ENCODE results near the gene TSHZ1.

Gene TSHZ1

GRCh38 chr18:75222407-75222806 lies 11.8 kb downstream of the TSHZ1 start:
- DNase-seq (ENCODE audit: low read depth) = no peak

DNA sequence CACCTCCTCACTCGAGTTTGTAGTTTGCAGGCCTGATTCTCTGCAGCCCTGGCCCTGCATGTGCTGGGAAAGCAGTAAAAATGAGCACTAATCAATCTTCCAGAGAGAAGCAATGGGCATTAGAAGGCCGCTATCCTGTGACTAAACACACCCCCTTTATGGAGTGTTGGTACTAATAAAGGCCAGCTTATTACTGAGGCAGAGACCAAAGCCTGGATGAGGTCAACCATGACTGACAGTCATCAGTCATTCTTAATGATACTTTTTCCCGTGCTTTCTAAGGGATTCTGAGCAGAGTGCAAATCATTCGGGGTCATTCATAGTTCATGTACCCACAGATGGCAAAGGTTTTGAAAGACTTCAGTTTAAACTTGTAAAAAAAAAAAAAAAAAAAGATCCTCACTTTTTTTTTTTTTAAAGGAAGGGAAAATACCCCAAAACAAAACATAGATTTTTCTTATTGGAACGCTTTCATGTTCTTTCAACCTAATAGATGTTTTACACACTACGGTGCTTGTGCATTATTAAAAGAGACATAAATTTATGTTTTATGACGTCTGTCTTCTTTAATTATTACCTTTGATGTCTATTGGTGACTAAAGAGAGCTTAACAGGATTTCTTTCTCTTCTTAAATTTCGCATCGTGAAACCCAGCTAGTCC lies 13.2 kb downstream of the TSHZ1 start:
- DNase-seq (ENCODE audit: low read depth) = no peak

GRCh38 chr18:75226286-75226955 lies 15.8 kb downstream of the TSHZ1 start:
- DNase-seq (ENCODE audit: low read depth) = no peak

DNA sequence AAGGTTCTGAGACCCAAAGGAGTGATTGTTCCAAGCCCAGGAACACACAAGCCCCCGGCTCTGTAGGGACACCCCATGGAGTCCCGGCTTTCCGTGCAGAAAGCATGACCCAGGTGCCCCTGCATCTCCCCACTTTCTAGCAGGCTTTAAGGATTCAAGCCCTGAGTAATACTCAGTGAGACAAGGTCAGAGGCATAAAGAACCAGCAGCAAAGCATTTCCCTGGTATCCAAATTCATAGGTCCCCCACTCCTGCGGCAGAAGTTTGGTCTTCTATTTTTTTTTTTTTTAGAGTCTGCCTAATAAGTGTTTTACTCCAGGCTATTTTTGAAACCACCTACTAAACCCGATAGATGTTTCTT lies 16.3 kb downstream of the TSHZ1 start:
- no peak for DNase-seq (ENCODE audit: low read depth)

- no peak for DNase-seq (ENCODE audit: low read depth)
Observed at GRCh38 chr18:75227535-75228296, 17.1 kb downstream of the TSHZ1 start.

DNA sequence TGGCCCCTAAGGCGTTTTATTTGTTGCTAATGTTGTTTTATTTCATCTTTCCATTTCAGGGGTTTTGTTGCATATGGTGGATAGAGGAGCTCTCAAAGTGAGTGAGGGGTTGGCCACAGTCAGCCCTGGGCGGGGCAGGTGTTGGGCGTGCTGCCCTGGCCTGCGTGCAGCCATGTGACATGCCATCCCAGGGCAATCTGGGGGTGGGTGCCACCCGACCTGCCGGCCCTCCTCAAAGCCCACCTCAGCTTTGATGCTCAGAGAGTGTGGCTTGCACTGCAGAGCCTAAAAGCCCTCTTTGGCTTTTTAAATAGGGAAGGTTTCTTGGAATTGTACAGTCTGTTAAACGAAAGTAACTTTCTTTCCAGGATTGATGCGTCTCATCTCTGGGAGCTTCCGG lies 18.4 kb downstream of the TSHZ1 start:
- no peak for DNase-seq (ENCODE audit: low read depth)

DNA sequence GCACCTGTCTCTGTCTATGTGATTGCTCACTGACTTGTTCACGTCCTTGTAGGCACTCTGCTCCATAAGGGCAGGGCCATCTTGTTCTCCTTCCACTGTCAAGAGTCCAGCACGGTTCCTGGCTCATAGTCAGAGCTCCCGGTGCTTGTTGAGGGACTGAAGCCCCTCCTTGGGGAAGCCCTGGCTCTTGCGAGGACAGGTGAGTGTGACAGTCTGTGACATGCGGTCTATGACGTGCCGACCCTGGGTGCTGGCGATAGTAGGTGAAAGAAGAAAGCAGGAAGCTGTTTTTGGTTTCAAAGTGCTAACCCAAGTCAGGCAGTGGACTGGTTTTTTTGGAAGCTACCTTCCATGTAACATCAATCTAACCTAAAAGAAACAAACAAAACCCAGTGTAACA lies 18.8 kb downstream of the TSHZ1 start:
- DNase-seq (ENCODE audit: low read depth) = no peak

GRCh38 chr18:75230163-75231052 lies 19.8 kb downstream of the TSHZ1 start:
- DNase-seq (ENCODE audit: low read depth) = no peak

GRCh38 chr18:75231053-75231406 lies 20.4 kb downstream of the TSHZ1 start:
- no peak for DNase-seq (ENCODE audit: low read depth)

DNA sequence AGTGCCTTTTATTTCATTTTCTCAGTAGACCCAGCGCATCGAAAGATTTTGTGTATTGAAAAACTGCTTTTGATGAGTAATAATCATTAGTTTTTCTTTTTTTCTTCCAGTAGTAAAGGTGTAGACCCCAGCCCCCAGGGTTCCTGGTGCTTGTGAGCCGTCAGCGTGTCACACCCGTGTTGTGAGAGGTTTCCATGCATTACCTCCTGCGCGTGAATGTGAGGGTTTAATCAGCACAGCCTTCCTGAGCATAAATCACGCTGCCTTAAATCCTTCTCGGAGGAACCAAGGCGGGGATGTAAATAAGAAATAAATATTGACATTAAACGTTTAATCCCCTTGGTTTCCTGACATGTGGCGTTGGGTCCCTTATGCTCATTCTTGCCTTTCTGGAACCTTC lies 24.3 kb downstream of the TSHZ1 start:
- DNase-seq (ENCODE audit: low read depth) = no peak

- no peak for DNase-seq (ENCODE audit: low read depth)
Observed at GRCh38 chr18:75235896-75236295, 25.3 kb downstream of the TSHZ1 start.

DNA sequence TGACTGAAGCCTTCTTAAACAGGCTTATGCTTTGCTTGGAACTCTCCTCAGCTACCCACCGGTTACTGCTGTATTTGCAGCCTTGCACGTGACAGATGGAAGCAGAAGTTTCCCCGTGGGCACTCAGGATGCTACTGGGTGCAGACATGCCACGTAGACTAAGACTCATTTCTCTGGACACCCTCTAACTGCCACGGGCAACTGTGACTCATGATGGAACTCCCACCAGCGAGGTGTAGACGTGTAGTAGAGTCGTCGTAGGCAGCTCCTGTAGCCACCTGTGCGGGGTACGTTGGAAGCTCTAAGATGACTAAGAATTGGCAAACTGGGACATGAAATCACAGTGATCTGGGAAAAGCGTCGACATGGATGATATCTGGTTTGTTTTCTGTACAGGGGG lies 27.5 kb downstream of the TSHZ1 start:
- no peak for DNase-seq (ENCODE audit: low read depth)

DNA sequence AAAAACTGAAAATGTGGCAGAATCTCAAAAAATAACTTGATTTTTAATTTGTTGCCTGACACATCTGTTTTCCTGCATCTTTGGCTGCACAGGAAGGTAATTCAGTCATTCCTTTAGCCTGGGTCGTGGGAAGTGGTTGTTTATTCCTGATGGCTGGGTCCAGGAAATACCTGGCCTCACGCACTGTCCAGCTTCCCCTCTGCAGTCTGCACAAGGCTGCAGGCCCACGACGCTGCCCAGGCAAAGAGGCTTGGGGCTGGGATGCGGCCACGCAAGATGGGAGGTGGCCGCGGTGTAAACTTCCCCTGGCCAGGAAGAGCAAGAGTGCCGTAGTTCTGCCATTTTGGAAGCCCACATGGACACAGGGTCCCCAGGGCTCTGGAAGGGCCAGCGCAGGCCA lies 28.2 kb downstream of the TSHZ1 start:
- no peak for DNase-seq (ENCODE audit: low read depth)

- DNase-seq (ENCODE audit: low read depth) = no peak
Observed at GRCh38 chr18:75240433-75240832, 29.8 kb downstream of the TSHZ1 start.

GRCh38 chr18:75241705-75242104 lies 31.1 kb downstream of the TSHZ1 start:
- no peak for DNase-seq (ENCODE audit: low read depth)

GRCh38 chr18:75244351-75245313 lies 34.0 kb downstream of the TSHZ1 start:
- no peak for DNase-seq (ENCODE audit: low read depth)

DNA sequence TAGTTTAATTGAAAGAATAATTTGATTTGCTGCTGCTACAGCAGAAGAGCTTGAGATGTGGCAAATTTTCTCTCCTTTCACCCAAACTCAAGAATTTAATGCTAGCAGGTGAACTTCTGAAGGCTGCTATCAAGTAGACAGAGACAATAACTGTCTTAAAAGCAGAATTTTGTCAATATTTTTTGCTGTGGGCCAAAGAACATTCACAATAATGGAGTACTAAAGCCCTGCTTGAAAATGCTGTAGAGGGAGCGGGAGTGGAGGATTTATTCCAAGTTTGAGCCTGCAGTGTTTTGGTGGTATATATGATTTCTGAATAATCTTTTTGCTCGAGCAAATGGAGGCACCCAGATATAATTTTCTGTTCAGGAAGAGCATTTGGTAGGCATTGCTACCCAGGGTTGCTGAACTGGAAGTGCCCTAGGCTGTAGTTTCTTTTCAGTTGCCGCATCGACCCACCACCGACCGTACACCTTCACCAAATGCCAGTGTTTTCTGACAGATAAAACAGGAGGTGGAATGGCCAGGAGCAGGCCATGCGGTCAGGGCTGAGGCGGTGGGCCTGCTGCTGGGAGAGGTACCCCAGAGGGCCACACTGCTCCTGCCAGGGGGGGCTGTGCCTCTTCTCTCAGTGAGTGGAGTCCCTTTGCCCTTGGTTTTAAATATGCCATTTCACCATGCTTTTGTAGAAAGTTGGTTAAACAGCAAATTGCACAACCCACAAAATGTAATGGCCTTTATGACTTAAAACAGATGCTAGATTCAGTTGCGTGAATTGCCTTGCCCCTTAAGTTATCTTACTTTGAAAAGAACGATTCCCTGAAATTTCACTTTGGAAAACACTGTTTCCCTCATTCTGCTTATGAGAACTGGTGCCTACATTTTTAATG lies 36.4 kb downstream of the TSHZ1 start:
- no peak for DNase-seq (ENCODE audit: low read depth)

GRCh38 chr18:75247611-75248421 lies 37.2 kb downstream of the TSHZ1 start:
- DNase-seq (ENCODE audit: low read depth) = no peak

- no peak for DNase-seq (ENCODE audit: low read depth)
Observed at GRCh38 chr18:75248426-75249174, 38.0 kb downstream of the TSHZ1 start.
